HL-60 (cell line): ENCODE measurements around the gene NPHS1.

Experiments
- DNase-seq, 2 experiments: peaks; one replicate each; pipeline ENCODE4 v3.0.0-alpha.2; 2010 to 2020; ENCODE audit warnings: low read depth in 1 of 2, low spot score in 1 of 2
- H3K27ac ChIP-seq: fragments of 250-450 bp; sonication (Bioruptor Pico); replicated peaks from 2 replicates; pipeline ENCODE4 v1.5.1; 2020; ENCODE audit warnings: mild to moderate bottlenecking, moderate library complexity
- H3K27me3 ChIP-seq: fragments of 250-450 bp; sonication (Bioruptor Pico); 2 replicates; pipeline ENCODE4 v1.5.1; 2021; ENCODE audit warnings: mild to moderate bottlenecking, moderate library complexity; ENCODE audit not compliant: insufficient read depth, poor library complexity, severe bottlenecking
- H3K4me3 ChIP-seq: replicated peaks from 2 replicates; pipeline ENCODE4 v1.5.1; 2011; ENCODE audit warnings: mild to moderate bottlenecking, control low read depth, low read length; ENCODE audit not compliant: insufficient read depth
- CTCF ChIP-seq: IDR thresholded peaks from one replicate; pipeline ENCODE4 v1.5.1; 2011; ENCODE audit warnings: low read length, control low read depth, inconsistent platforms; ENCODE audit not compliant: insufficient read depth
- GABPA ChIP-seq: IDR thresholded peaks from 2 replicates; pipeline ENCODE4 v1.6.1; 2012; ENCODE audit warnings: low read depth
- POLR2AphosphoS5 ChIP-seq: IDR thresholded peaks from 2 replicates; pipeline ENCODE4 v1.6.1; 2012; ENCODE audit warnings: low read depth
- REST ChIP-seq: IDR thresholded peaks from 2 replicates; pipeline ENCODE4 v1.6.1; 2012; ENCODE audit warnings: low read depth; ENCODE audit not compliant: insufficient replicate concordance
- SPI1 ChIP-seq: IDR thresholded peaks from 2 replicates; pipeline ENCODE4 v1.6.1; 2012; ENCODE audit warnings: low read depth, mild to moderate bottlenecking, borderline replicate concordance

The NPHS1 gene

GRCh38 chr19:35806597-35806996 is 45.7 kb downstream of the NPHS1 start:
- H3K4me3 ChIP-seq: no peak overlapping the region
- no peak for TF ChIP-seq REST
- H3K27ac ChIP-seq: no peak overlapping the region
- H3K27me3 ChIP-seq: no peaks in the 10 kb centered on the region
- no peak for DNase-seq

- no peak for TF ChIP-seq REST
- no peak for TF ChIP-seq POLR2AphosphoS5
- TF ChIP-seq GABPA: no peak
- TF ChIP-seq CTCF: no peak
- Histone ChIP-seq H3K27me3 (no peaks in the 10 kb centered on the region), H3K4me3 (no peak overlapping the region), H3K27ac (no peak overlapping the region)
- DNase-seq: no peak
Observed at GRCh38 chr19:35805526-35806102, 46.7 kb downstream of the NPHS1 start.

- Histone ChIP-seq H3K27me3 (peaks cover 4% of the 10 kb centered on the region), H3K27ac (no peak overlapping the region), H3K4me3 (no peak overlapping the region)
- no peak for DNase-seq
- TF ChIP-seq GABPA (no peak), POLR2AphosphoS5 (no peak), CTCF (no peak), SPI1 (no peak), REST (no peak)
Observed at GRCh38 chr19:35801828-35802227, 50.5 kb downstream of the NPHS1 start.

- Histone ChIP-seq H3K27me3 (peaks cover 8% of the 10 kb centered on the region), H3K4me3 (no peak overlapping the region), H3K27ac (no peak overlapping the region)
- TF ChIP-seq SPI1 (no peak), REST (no peak), CTCF (no peak), POLR2AphosphoS5 (no peak), GABPA (no peak)
- no peak for DNase-seq
Observed at GRCh38 chr19:35797663-35798062, 54.6 kb downstream of the NPHS1 start.
